Measurements from ENCODE around the gene CRAT.

GRCh38 chr9:129069862-129070641 is 40.5 kb downstream of the CRAT start:
- TF ChIP-seq CTCF (IDR thresholded peaks at IDR 0.05; ENCODE audit: borderline replicate concordance, extremely low read depth, low read length, poor library complexity, severe bottlenecking), result no peak
- TF ChIP-seq EZH2 (IDR thresholded peaks at IDR 0.05; ENCODE audit: borderline replicate concordance, low read depth, low read length, severe bottlenecking), result no peak
